Endothelial cell of umbilical vein (primary cell): ENCODE measurements around the gene CLTCL1. TPM values are rescaled to one million over a fixed set of nuclear protein-coding genes. Genes with fewer than 3 reads are reported as not detected.

Source experiments
- BruUV-seq: library from RNA; stranded (reverse); fragments of 400-500 nt; replicated peaks from 2 replicates; lab custom pipeline; 2021; lab: Mats Ljungman, UMichigan
- CTCF ChIA-PET: fragments of 300-600, 350-600 bp; sonication (Branson Sonifier 250); formaldehyde crosslinking; loops from one replicate; lab custom pipeline; 2021; ENCODE audit warnings: antibody characterized with exemption, inconsistent platforms; lab: Charles Lee
- POLR2A ChIA-PET: fragments of 300-600, 350-600 bp; sonication (Branson Sonifier 250); formaldehyde crosslinking; loops from one replicate; lab custom pipeline; 2021; ENCODE audit warnings: antibody characterized with exemption, inconsistent platforms; lab: Charles Lee
- DNase-seq: peaks from one replicate; pipeline ENCODE4 v3.0.0-alpha.2; 2011; ENCODE audit warnings: low read depth, low spot score
- FAIRE-seq: peaks from 2 replicates; lab custom pipeline; 2011; peaks lifted over from hg19 to GRCh38; lab: Jason Lieb, UNC
- H2AFZ ChIP-seq: 2 replicates; pipeline ENCODE4 v1.6.0; 2012; ENCODE audit warnings: low read depth, low read length, control low read depth, inconsistent platforms
- H3K27ac ChIP-seq: 2 replicates; pipeline ENCODE4 v1.5.1; 2011; ENCODE audit warnings: low read depth, mild to moderate bottlenecking, control low read depth, low read length, moderate library complexity; ENCODE audit not compliant: insufficient read depth
- H3K27me3 ChIP-seq, 2 experiments: 2 replicates each; pipeline versions ENCODE4 v1.6.0 to v1.6.1; 2011; ENCODE audit warnings: low read length in 2 of 2, mixed read lengths in 1 of 2; ENCODE audit not compliant: control insufficient read depth in 2 of 2, insufficient read depth in 2 of 2
- H3K36me3 ChIP-seq, 2 experiments: 2 replicates in 1 of 2; 3 replicates in 1 of 2; pipeline ENCODE4 v1.5.1; 2011; ENCODE audit warnings: low read length in 2 of 2, mild to moderate bottlenecking in 1 of 2, moderate library complexity in 1 of 2; ENCODE audit not compliant: control insufficient read depth in 2 of 2, insufficient read depth in 2 of 2; ENCODE audit errors: extremely low read depth in 1 of 2
- H3K4me1 ChIP-seq: 3 replicates; pipeline ENCODE4 v1.5.1; 2011; ENCODE audit warnings: mild to moderate bottlenecking, low read length; ENCODE audit not compliant: control insufficient read depth, insufficient read depth; ENCODE audit errors: extremely low read depth
- H3K4me2 ChIP-seq: 2 replicates; pipeline ENCODE4 v1.6.1; 2011; ENCODE audit warnings: low read length, control low read depth, mixed read lengths; ENCODE audit not compliant: insufficient read depth
- H3K4me3 ChIP-seq, 3 experiments: fragments of 200-600 bp in 1 of 3; sonication (generic), shearing (Covaris generic) in 1 of 3; replicated peaks in 1 of 3; 2 replicates each; pipeline ENCODE4 v1.5.1; 2011 to 2016; ENCODE audit warnings: control low read depth in 3 of 3, low read length in 3 of 3, mild to moderate bottlenecking in 2 of 3, inconsistent platforms in 1 of 3, low read depth in 1 of 3, moderate library complexity in 1 of 3; ENCODE audit not compliant: insufficient read depth in 1 of 3
- H3K79me2 ChIP-seq: 2 replicates; pipeline ENCODE4 v1.6.0; 2012; ENCODE audit warnings: low read length, inconsistent platforms; ENCODE audit not compliant: control insufficient read depth, insufficient read depth
- H3K9ac ChIP-seq: replicated peaks from 2 replicates; pipeline ENCODE3; 2011; ENCODE audit warnings: low read length, control low read depth; ENCODE audit not compliant: insufficient read depth; ENCODE audit errors: extremely low read depth
- H3K9me1 ChIP-seq: replicated peaks from 3 replicates; pipeline ENCODE4 v1.6.0; 2011; ENCODE audit warnings: mild to moderate bottlenecking, low read length; ENCODE audit not compliant: control insufficient read depth, insufficient read depth; ENCODE audit errors: extremely low read depth
- H3K9me3 ChIP-seq: replicated peaks from 2 replicates; pipeline ENCODE4 v1.5.1; 2012; ENCODE audit warnings: low read length, inconsistent platforms; ENCODE audit not compliant: control insufficient read depth, insufficient read depth
- H4K20me1 ChIP-seq: replicated peaks from 2 replicates; pipeline ENCODE3; 2011; ENCODE audit warnings: mild to moderate bottlenecking, low read length; ENCODE audit not compliant: control insufficient read depth, insufficient read depth; ENCODE audit errors: extremely low read depth
- EZH2 ChIP-seq: IDR thresholded peaks from 2 replicates; pipeline ENCODE4 v1.6.1; 2012; ENCODE audit warnings: borderline replicate concordance, low read depth, mild to moderate bottlenecking, moderate library complexity, low read length, inconsistent platforms; ENCODE audit not compliant: severe bottlenecking
- FOS ChIP-seq: IDR thresholded peaks from 2 replicates; pipeline ENCODE4 v1.6.1; 2011; ENCODE audit warnings: mild to moderate bottlenecking, low read length, moderate library complexity, borderline replicate concordance; ENCODE audit not compliant: insufficient read depth
- GATA2 ChIP-seq: IDR thresholded peaks from 2 replicates; pipeline ENCODE4 v1.7.0; 2011; ENCODE audit warnings: low read depth, mild to moderate bottlenecking, moderate library complexity, mixed read lengths, low read length; ENCODE audit not compliant: insufficient read length, insufficient read depth
- JUN ChIP-seq: IDR thresholded peaks from 2 replicates; pipeline ENCODE4 v1.6.1; 2011; ENCODE audit warnings: borderline replicate concordance, low read depth; ENCODE audit not compliant: insufficient read length, insufficient read depth
- POLR2A ChIP-seq: IDR thresholded peaks from 2 replicates; pipeline ENCODE4 v1.6.1; 2012; ENCODE audit warnings: low read depth, mild to moderate bottlenecking, control low read depth, low read length
- POLR2AphosphoS5 ChIP-seq: IDR thresholded peaks from 2 replicates; pipeline ENCODE4 v1.6.1; 2012; ENCODE audit warnings: low read depth, mild to moderate bottlenecking, control low read depth, low read length, moderate library complexity; ENCODE audit not compliant: insufficient read depth
- dilution Hi-C: fragments of 300-500 bp; cut with MboI; formaldehyde crosslinking; loops from one replicate; pipeline ENCODE4 v1.15.0; 2019; ENCODE audit warnings: low sequenced_read_pairs; ENCODE audit not compliant: extremely low pct_ligation_motif_present
- intact Hi-C: fragments of 100-400 bp; cut with micrococcal nuclease; formaldehyde crosslinking; loops from one replicate; pipeline ENCODE4 v1.10.0; 2022
- polyA plus RNA-seq, 4 experiments: library from polyadenylated mRNA; depleted of rRNA in 3 of 4; stranded (reverse) in 3 of 4; unstranded in 1 of 4; fragments of >200 nt; gene quantifications; 2 replicates each; pipeline versions ENCODE4 v1.2.1 to v1.2.3, GENCODE V29; 2011 to 2012; ENCODE audit warnings: missing spikeins in 1 of 4
- total RNA-seq: library from RNA; stranded (reverse); gene quantifications from 2 replicates; pipeline ENCODE4 v1.2.3, GENCODE V29; 2021
- TF ChIP-seq, protein P1 (sequence below): IDR thresholded peaks from 2 replicates; pipeline ENCODE4 v1.6.1; 2011; ENCODE audit not compliant: insufficient read depth, insufficient read length
- TF ChIP-seq, protein P2 (sequence below), 2 donors: IDR thresholded peaks; 1 replicate in 1 of 2; 2 replicates in 1 of 2; pipeline ENCODE4 v1.5.1; 2011; ENCODE audit warnings: low read length in 2 of 2, mild to moderate bottlenecking in 2 of 2, moderate library complexity in 2 of 2, control low read depth in 1 of 2, inconsistent platforms in 1 of 2, low read depth in 1 of 2; ENCODE audit not compliant: insufficient read depth in 1 of 2; ENCODE audit errors: extremely low read depth in 1 of 2

The CLTCL1 gene
- total and polyA plus RNA-seq, 2 donors (not counting 3 experiments of a cell fraction or from before 2014, with no cell fraction given), result 5.0 to 6.2 TPM

DNA sequence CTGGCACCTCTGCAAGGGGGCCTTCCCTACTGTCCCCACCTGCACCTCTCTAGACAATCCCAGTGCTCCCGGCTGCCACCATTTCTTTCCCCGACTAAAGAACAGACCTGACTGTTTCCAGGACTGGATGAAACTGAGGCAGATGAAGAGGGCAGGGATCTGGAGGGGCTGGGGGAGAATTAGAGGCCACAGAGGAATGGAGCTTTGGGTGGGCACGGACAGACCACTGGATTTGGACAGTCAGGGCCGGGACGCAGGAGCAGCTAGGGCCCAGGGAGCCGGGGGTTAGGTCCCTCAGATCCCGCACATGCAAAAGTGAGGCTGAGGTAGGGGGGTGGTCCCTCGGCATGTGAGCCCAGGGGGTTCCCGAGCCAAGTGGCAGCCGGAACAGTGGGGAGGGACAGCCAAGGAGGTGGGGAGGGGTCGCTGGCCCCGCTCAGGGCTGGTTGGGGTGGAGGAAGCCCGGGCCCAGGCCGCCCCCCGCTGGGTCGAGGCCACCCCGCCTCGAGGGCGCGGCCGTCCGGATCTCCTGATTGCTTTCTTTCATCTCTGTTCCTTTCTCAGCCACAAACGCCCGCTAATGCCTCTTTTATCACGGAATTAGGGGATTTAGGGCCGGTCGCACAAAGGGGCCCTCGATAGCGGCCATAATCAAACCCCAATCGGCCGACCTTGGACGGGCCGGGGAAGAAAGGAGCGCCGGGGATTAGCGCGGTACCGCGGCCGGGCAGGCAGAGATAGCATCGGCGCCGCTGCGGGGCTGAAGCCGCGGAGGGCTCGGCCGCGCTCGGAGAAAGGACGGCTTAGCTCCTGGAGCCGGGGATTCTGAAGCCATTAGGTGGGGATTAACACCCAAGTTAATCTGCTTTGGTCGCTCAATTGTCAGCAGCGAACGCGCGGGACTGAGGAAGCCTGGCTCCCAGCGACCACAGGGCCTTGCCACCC lies 122.2 kb downstream of the CLTCL1 start:
- Histone ChIP-seq H3K9me1 (no peaks in the 10 kb centered on the region), H3K4me2 (peak overlapping the region; percentile 53), H4K20me1 (no peaks in the 10 kb centered on the region), H3K79me2 (peaks cover 25% of the 10 kb centered on the region), H3K4me1 (peaks cover 18% of the 10 kb centered on the region), H2AFZ (peak overlapping the region; percentile 72), H3K27ac (no peak overlapping the region), H3K36me3 (no peaks in the 10 kb centered on the region), H3K27me3 (peaks cover 22 to 24% of the 10 kb centered on the region in 2 experiments), H3K9ac (no peak overlapping the region), H3K4me3 (peak overlapping the region in 1 of 3 experiments; percentile 23), H3K9me3 (no peaks in the 10 kb centered on the region)
- intact Hi-C loops, result no loop called here
- TF ChIP-seq POLR2AphosphoS5, result no peak
- TF ChIP-seq EZH2, result peak; percentile 80
- dilution Hi-C loops, result no loop called here
- POLR2A ChIA-PET, result interaction anchor here (0.8 kb wide), 1 partner anchor 11 kb away, joined by 5 read pairs; no protein-coding TSS in a partner anchor
- FAIRE-seq (no peak), DNase-seq (no peak)
- no TSS peak for BruUV-seq
- CTCF ChIA-PET, result interaction anchor here (0.7 to 1.2 kb wide), 4 partner anchors 10 to 18 kb away, joined by 3 read pairs; no protein-coding TSS in a partner anchor

DNA sequence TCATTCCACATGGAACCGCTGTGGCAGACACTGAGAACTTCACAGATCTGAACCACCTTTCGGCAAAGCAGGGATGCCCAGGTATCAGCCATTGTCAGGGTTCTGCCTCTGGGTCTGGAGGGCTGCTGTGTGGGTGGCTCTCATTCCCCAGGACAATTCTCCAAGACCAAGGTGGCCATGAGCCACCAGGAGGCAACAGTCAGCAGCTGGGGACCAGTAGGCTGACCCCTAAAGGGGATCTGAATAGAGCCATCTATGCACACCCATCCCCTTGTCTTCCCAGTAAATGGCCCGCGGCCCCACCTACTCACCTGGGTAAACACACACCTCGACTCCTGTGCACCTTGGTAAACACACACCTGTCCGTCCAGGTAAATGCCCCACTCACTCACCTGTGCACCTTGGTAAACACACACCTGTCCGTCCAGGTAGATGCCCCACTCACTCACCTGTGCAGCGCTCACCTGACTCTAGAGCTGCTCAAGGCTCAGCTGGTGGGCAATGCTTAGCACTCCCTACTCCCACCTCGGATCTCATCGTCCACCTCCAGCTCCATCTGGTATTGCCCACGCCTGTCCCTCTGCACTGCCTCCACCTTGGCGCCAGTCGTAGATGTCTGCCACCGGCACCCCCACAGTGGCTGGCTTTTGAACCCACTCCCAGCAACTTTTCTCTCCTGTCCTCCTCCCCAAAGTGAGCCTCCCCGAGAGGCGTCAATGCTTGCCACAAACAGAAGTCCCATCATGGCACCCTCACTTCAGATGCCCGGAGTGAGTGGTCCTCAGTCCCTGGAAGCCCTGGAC lies 123.2 kb downstream of the CLTCL1 start:
- no peak for DNase-seq
- Histone ChIP-seq H3K4me2 (no peak overlapping the region), H3K4me3 (no peak overlapping the region), H3K9me3 (no peaks in the 10 kb centered on the region), H3K9ac (no peak overlapping the region), H2AFZ (no peak overlapping the region), H3K79me2 (peaks cover 18% of the 10 kb centered on the region), H3K27me3 (peaks cover 22 to 24% of the 10 kb centered on the region in 2 experiments), H4K20me1 (no peaks in the 10 kb centered on the region), H3K9me1 (no peaks in the 10 kb centered on the region), H3K4me1 (peaks cover 17% of the 10 kb centered on the region), H3K27ac (no peak overlapping the region), H3K36me3 (no peaks in the 10 kb centered on the region)
- TF ChIP-seq GATA2, result no peak
- no peak for TF ChIP-seq EZH2
- TF ChIP-seq, protein P1, sequence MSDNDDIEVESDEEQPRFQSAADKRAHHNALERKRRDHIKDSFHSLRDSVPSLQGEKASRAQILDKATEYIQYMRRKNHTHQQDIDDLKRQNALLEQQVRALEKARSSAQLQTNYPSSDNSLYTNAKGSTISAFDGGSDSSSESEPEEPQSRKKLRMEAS, result no peak
- TF ChIP-seq POLR2AphosphoS5, result no peak
- TF ChIP-seq JUN, result no peak
- TF ChIP-seq POLR2A, result no peak
- TF ChIP-seq, protein P2, sequence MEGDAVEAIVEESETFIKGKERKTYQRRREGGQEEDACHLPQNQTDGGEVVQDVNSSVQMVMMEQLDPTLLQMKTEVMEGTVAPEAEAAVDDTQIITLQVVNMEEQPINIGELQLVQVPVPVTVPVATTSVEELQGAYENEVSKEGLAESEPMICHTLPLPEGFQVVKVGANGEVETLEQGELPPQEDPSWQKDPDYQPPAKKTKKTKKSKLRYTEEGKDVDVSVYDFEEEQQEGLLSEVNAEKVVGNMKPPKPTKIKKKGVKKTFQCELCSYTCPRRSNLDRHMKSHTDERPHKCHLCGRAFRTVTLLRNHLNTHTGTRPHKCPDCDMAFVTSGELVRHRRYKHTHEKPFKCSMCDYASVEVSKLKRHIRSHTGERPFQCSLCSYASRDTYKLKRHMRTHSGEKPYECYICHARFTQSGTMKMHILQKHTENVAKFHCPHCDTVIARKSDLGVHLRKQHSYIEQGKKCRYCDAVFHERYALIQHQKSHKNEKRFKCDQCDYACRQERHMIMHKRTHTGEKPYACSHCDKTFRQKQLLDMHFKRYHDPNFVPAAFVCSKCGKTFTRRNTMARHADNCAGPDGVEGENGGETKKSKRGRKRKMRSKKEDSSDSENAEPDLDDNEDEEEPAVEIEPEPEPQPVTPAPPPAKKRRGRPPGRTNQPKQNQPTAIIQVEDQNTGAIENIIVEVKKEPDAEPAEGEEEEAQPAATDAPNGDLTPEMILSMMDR (IDR thresholded peaks at IDR 0.05; ENCODE audit: extremely low read depth in 1 of 2, insufficient read depth in 1 of 2, low read depth in 1 of 2, low read length in 2 of 2), result no peak
- no peak for TF ChIP-seq FOS
- no TSS peak for BruUV-seq
- POLR2A ChIA-PET, result interaction anchor here (0.5 to 0.8 kb wide), 2 partner anchors 10 to 493 kb away, joined by 5 read pairs; no protein-coding TSS in a partner anchor
- no peak for FAIRE-seq
- CTCF ChIA-PET, result interaction anchor here (1.2 kb wide), 1 partner anchor 10 kb away, joined by 3 read pairs; no protein-coding TSS in a partner anchor
- intact Hi-C loops (no loop called here), dilution Hi-C loops (no loop called here)
